CD4-positive, alpha-beta T cell treated with Interleukin-15 for 1 hour (primary cell): ENCODE results near the gene CHMP1A.
A peak's percentile ranks its signal among the peaks of the same experiment; 100 is the strongest.
"Not testable (repeated sequence)": the region's sequence is repeated elsewhere in the genome, so short reads cannot be mapped to it uniquely, and the experiment has no call there.

Experiments used
- DNase-seq: peaks from one replicate; pipeline ENCODE4 v3.0.0-alpha.2; 2020

The CHMP1A gene

DNA sequence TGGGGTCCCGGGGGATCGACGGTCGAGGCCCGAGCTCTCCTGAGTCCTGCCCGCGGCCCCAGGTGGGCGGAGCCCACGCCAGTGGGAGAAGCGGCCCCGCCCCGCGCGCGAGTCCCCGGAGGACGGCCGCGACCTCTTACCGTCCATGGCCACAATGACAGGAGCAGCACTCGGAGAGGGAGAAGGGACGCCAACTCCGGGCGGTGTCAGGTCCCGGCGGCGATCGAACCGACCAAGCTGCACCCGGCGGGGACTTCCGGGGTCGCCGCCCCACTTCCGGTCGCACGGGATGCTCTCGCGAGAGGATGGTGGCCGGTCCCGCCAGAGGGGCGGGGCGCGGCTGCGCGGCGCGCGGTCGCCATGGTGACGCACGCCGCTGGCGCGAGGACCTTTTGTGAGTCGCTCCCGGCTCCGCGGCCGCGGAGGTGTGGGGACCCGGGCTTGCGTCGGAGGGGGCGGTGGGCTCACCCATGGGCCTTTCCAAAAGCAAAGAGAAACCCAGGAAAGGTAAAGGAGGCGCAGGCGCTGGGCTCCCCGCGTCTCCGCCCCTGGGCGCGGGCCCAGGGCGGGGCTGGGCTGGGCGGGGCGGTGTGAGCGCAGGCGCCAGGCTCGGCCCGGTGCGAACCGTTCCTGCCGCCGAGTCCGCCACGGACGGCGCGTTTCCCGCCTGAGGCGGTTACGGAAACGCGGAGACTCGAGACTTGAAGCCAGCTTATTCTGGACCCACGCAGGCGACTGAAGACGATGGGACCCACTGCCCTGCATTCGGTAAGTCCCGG, at the start of gene CHMP1A, which contains the start of gene SPATA33:
Gene CHMP1A (minus strand): TSS at position 267 of the 779 bp plus-strand sequence. CDS start 120 bp downstream, at position 147.
Gene SPATA33 (plus strand): TSS at position 395 of the 779 bp plus-strand sequence. CDS start 76 bp downstream, at position 471.
- DNase-seq = peak; percentile 91

- DNase-seq = no peak
Measured at GRCh38 chr16:89706518-89707260, 49.2 kb upstream of the CHMP1A start.

DNA sequence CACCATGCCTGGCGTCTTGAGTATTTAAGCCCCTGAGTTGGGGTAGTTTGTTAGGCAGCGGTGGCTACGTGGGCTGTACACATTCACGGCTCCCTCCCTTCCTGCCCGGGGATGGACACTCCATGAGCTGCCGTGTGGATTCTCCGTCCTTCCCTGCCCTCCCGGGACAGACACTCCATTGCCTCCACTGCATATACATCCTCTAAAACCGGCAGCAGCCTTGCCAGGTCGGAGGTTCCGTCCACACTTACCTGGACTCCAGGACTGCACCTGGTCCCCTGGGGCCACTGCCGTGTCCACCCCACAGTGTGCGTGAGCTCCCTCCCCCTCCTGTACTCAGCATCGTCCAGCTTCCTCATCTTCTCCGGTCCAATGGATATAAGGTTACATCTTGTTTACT, 47.5 kb upstream of the CHMP1A start:
- no peak for DNase-seq

DNA sequence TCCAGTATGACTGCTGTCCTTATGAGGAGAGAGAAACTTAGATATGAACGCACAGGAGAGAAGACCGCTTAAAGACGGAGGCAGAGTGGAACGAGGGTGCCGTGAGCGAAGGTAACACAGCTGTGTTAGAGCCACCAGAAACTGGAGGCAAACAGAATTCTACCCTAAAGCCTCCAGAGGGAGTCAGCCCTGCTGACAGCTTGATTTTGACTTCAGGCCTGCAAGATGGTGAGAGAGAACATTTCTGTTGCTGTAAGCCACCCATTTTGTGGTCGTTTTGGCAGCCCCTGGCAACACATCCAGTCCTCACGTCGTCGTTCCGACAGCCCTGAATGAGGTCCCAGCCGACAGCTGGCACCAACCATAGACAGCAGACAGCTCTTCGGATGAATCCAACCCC, 46.8 kb upstream of the CHMP1A start:
- DNase-seq = no peak

DNA sequence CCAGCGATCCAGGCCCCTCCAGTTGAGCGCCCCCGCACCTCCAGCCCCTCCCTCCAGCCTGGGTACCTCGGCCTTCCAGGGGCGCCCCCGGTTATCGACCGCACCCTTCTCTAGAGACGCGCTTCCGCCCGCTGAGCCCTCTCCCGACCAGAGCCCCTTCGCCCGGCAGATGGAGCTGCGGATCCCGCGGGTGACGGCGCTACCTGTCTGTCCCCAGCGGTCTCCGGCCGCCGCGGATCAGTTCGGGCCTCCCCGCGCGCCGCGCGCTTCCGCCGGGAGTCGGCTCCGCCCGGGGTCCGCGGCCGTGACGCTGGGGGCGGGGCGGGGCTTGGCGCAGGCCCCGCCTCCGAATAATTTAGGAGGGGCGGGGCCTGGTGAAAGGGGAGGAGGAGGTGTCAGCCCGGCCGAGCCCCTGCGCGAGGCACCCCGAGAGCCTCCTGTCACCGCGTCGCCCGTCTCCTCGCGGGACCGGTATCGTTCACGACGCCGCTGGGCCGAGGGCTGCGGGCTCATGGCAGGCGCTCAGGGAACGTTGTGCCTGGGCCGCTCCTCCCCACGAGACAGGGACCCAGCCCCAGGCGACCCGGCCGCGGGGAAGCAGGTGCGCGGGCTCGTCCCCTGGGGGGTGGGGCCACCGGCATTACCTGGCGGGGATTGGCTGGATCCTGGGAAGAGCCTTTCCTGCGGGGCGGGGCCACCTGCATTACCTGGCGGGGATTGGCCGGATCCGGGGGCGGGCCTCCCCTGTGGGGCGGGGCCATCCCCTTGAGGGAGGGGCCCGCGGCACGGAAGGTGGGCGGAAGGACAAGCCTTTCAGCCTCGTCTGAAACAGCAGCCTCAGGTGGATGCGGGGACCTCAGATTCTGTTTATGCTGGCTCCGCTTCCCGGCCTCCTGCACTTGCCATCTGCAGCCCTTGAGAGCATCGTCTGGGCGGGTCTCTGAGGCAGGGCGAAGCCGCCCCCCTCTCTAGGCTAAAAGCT, 44.2 kb upstream of the CHMP1A start, which contains the start of gene SPATA2L:
Gene SPATA2L (minus strand): TSS at position 281 of the 982 bp plus-strand sequence. CDS start 473 bp downstream, outside the sequence.
- DNase-seq = peak; percentile 97

DNA sequence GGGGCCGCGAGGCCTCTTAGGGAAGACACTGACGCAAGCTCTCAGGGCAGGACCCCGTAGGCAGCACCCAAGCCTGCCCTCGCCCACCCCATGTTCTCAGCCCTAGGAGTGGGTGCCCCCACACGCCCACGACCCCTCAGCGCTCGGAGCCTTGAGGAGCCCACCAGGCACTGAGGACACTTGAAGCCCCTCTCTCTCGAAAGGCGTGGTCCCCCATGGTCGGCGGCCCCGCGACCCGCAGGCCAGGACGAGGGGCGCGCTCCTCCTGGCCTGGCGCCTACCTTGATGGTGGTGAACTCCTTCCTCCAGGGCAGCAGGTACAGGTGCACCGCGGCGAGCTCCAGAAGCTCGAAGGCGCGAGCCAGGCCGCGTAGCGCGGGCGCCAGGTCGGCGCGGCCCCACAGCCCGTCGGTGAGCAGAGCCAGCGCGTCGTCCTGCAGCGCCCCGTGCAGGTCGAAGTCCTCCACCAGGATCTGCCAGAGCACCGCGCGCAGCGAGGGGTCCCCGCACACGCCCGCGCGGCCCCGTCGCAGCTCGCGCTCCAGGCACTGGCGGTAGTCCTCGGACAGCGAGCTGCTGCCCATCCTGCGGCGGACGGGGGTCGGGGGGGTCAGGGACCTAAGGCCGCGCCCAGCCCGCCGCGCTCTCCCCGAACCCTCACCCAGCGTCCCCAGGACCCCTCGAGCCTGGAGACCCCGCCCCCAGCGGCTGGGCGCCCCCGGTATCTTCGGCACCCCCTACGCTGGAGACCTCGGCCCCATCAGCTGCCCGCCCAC, 43.3 kb upstream of the CHMP1A start:
- peak; percentile 61 for DNase-seq

GRCh38 chr16:89700100-89700648, 42.7 kb upstream of the CHMP1A start:
- DNase-seq = peak; percentile 97

DNA sequence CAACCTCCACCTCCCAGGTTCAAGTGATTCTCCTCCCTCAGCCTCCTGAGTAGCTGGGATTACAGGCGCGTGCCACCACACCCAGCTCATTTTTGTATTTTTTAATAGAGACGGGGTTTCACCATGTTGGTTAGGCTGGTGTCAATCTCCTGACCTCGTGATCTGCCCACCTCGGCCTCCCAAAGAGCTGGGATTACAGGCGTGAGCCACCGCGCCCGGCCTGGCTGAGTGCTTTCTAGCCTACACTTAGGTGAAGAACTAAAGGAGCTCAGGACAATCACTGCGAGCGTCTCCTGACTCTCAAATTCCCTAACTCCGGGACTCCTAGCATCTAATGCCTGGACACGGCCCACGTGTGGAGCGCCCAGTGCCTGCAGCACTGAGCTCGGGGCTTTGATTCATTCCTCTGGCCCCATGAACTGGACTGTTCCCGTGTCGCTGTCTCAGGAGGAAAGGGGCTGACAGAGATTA, 42.2 kb upstream of the CHMP1A start:
- not testable (repeated sequence) for DNase-seq

DNA sequence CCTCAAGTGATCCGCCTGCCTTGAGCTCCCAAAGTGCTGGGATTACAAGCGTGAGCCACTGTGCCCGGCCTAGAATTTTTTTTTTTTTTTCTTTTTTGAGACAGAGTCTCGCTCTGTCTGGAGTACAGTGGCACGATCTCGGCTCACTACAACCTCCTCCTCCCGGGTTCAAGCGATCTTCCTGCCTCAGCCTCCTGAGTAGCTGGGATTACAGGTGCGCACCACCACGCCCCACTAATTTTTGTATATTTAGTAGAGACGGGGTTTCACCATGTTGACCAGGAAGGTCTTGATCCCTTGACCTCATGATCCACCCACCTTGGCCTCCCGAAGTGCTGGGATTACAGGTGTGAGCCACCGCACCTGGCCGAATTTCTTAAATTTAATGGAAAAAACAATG, 41.2 kb upstream of the CHMP1A start:
- not testable (repeated sequence) for DNase-seq

DNA sequence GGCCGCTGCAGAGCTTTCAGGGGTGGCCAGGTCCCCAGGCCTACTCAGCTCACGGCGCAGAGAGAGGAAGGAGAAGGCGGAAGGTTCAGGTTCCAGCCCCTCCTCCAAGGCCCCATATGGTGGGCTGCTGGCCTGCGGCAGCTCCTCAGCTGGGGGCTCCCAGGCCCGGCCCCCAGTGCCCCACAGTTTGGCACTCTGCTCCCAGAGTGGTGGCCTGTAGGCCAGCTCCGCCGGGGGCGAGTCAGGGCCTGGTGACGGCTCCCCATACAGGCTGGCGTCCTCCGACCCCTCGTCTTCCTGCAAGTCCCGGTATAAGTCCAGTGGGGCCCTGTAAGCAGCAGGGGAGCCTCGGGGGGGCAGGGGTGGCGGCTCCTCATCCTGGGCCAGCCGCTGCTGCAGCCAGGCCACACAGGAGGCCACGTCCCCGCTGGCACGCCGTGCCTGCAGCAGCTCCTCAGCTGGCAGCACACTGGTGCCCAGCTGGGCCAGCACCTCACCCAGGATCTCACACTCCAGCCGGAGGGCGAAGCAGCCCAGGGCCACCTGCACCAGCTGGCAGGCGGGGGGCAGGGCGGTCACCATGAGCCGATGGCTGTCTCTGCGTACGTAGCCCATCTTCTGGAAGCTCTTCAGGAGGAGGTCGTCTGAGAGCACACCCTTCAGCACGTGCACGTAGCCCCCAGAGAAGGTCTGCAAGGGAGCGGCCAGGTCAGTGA, 40.3 kb upstream of the CHMP1A start:
- no peak for DNase-seq

GRCh38 chr16:89697161-89697615, 39.7 kb upstream of the CHMP1A start:
- no peak for DNase-seq

- peak; percentile 53 for DNase-seq
Measured at GRCh38 chr16:89696670-89697128, 39.2 kb upstream of the CHMP1A start.

- no peak for DNase-seq
Measured at GRCh38 chr16:89695875-89696669, 38.6 kb upstream of the CHMP1A start.

GRCh38 chr16:89695086-89695874, 37.8 kb upstream of the CHMP1A start:
- DNase-seq = no peak

DNA sequence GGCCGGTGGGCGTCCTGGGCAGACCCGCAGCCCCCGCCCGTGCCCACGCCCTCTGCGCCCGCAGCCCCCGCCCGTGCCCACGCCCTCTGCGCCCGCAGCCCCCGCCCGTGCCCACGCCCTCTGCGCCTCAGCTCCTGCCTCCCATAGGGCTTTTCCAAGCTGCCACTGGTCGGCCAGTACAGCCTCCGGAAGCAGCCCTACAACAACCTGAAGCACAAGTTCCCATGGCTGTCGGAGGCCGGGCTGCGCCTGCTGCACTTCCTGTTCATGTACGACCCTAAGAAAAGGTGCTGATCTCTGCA, 37.2 kb upstream of the CHMP1A start:
- DNase-seq = not testable (repeated sequence)

DNA sequence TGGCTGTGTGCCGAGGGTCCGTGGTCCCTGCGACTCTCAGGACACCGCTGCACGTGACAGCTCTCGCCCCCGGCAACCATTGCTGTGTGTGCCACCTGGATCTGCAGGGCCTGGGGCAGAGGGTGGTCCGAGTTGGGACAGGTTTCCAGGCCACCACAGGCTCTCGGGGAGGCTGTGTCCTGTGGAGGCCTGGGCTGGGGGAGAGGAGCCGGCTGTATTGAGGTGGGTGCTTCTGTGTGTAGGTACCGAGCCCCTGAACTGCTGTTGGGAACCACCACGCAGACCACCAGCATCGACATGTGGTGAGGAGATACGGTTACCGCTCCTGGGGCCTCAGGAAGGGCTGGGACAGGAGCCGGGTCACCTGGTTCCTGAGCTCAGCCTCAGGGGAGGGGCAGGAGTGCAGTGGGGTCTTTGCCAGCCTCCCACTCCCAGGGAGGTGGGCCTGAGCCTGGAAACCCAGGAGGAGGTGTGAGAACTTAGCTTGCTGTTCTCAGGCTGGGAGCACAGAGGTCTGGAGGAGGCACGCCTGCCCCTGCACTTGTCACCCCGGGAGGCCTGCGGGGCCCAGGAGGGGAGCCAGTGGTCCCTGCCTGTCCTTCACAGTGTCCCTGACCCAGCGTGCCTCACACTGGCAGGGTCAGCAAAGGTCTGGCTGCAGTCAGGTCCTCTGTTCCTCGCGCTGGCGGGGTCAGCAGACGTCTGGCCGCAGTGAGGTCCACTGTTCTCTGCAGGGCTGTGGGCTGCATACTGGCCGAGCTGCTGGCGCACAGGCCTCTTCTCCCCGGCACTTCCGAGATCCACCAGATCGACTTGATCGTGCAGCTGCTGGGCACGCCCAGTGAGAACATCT, 36.6 kb upstream of the CHMP1A start:
- DNase-seq = no peak

GRCh38 chr16:89693289-89693731, 35.8 kb upstream of the CHMP1A start:
- DNase-seq = no peak
